Neural cell (in vitro differentiated cells): Measurements from ENCODE around the gene KCNIP3. TPM values are rescaled to one million over a fixed set of nuclear protein-coding genes. Genes with fewer than 3 reads are reported as not detected.

Experiments
- H2AFZ ChIP-seq: fragments of 200-600, 300-800 bp; sonication (generic), shearing (Covaris generic); 2 replicates; pipeline ENCODE4 v1.6.0; 2014; ENCODE audit warnings: low read depth, mild to moderate bottlenecking, antibody characterized with exemption, low read length, moderate library complexity
- H3F3A ChIP-seq: fragments of 200-600 bp; shearing (Covaris generic); 2 replicates; pipeline ENCODE4 v1.6.1; 2016; ENCODE audit warnings: mild to moderate bottlenecking, moderate library complexity, mixed read lengths, antibody characterized with exemption, low read length; ENCODE audit not compliant: insufficient read depth, poor library complexity, severe bottlenecking
- H3K27ac ChIP-seq: fragments of 200-600, 300-800 bp; sonication (generic), shearing (Covaris generic); 2 replicates; pipeline ENCODE4 v1.5.1; 2014; ENCODE audit warnings: mild to moderate bottlenecking, low read length, moderate library complexity
- H3K27me3 ChIP-seq: fragments of 300-800, 200-600 bp; sonication (generic), shearing (Covaris generic); 2 replicates; pipeline ENCODE4 v1.6.0; 2014; ENCODE audit warnings: mild to moderate bottlenecking, low read depth, low read length, moderate library complexity; ENCODE audit not compliant: insufficient read depth
- H3K36me3 ChIP-seq: fragments of 300-800, 200-600 bp; sonication (generic), shearing (Covaris generic); 2 replicates; pipeline ENCODE4 v1.5.1; 2014; ENCODE audit warnings: mild to moderate bottlenecking, antibody characterized with exemption, low read length, moderate library complexity; ENCODE audit not compliant: insufficient read depth
- H3K4me2 ChIP-seq: fragments of 300-800, 200-600 bp; sonication (generic), shearing (Covaris generic); 2 replicates; pipeline ENCODE4 v1.6.0; 2014; ENCODE audit warnings: mild to moderate bottlenecking, low read length
- H3K4me3 ChIP-seq: fragments of 300-800, 200-600 bp; sonication (generic), shearing (Covaris generic); 2 replicates; pipeline ENCODE4 v1.5.1; 2014; ENCODE audit warnings: mild to moderate bottlenecking, low read length, moderate library complexity
- H3K79me2 ChIP-seq: fragments of 200-600 bp; shearing (Covaris generic); replicated peaks from 2 replicates; pipeline ENCODE4 v1.6.0; 2014; ENCODE audit warnings: mild to moderate bottlenecking, low read length, moderate library complexity; ENCODE audit not compliant: insufficient read depth
- H3K9ac ChIP-seq: fragments of 300-800, 200-600 bp; sonication (generic), shearing (Covaris generic); 2 replicates; pipeline ENCODE4 v1.6.1; 2016; ENCODE audit warnings: mild to moderate bottlenecking, low read length, mixed read lengths
- H3K9me2 ChIP-seq: fragments of 200-600 bp; shearing (Covaris generic); 2 replicates; pipeline ENCODE4 v1.6.1; 2016; ENCODE audit warnings: mild to moderate bottlenecking, low read length, mixed read lengths; ENCODE audit not compliant: insufficient read depth
- H3K9me3 ChIP-seq: fragments of 200-600, 300-800 bp; sonication (generic), shearing (Covaris generic); 2 replicates; pipeline ENCODE4 v1.6.1; 2016; ENCODE audit warnings: mild to moderate bottlenecking, mixed run types, low read length, moderate library complexity, mixed read lengths
- H4K20me1 ChIP-seq: fragments of 200-600 bp; shearing (Covaris generic); 2 replicates; pipeline ENCODE4 v1.6.1; 2016; ENCODE audit warnings: mild to moderate bottlenecking, mixed run types; ENCODE audit not compliant: insufficient read depth
- CTCF ChIP-seq: fragments of 450-650 bp; IDR thresholded peaks from 2 replicates; pipeline ENCODE4 v1.5.1; 2014; ENCODE audit warnings: antibody characterized with exemption, mild to moderate bottlenecking, moderate library complexity; ENCODE audit not compliant: poor library complexity, severe bottlenecking
- EP300 ChIP-seq: fragments of 450-650 bp; conservative IDR thresholded peaks from 2 replicates; pipeline ENCODE4 v1.6.1; 2014; ENCODE audit warnings: antibody characterized with exemption, mild to moderate bottlenecking, moderate library complexity; ENCODE audit not compliant: poor library complexity, severe bottlenecking
- EZH2 ChIP-seq: fragments of 200-600, 300-800 bp; shearing (Covaris generic), sonication (generic); IDR thresholded peaks from 2 replicates; pipeline ENCODE4 v1.6.1; 2014; ENCODE audit warnings: antibody characterized with exemption, low read length, borderline replicate concordance, mild to moderate bottlenecking; ENCODE audit not compliant: insufficient read depth, poor library complexity, severe bottlenecking
- MXI1 ChIP-seq: fragments of 450-650 bp; conservative IDR thresholded peaks from 2 replicates; pipeline ENCODE4 v1.6.1; 2014; ENCODE audit warnings: antibody characterized with exemption, mild to moderate bottlenecking; ENCODE audit not compliant: poor library complexity, severe bottlenecking
- POLR2AphosphoS5 ChIP-seq: IDR thresholded peaks from 2 replicates; pipeline ENCODE4 v1.6.1; 2012
- RAD21 ChIP-seq: fragments of 450-650 bp; conservative IDR thresholded peaks from 2 replicates; pipeline ENCODE4 v1.6.1; 2014; ENCODE audit warnings: antibody characterized with exemption, mild to moderate bottlenecking, moderate library complexity
- SMC3 ChIP-seq: fragments of 450-650 bp; conservative IDR thresholded peaks from 2 replicates; pipeline ENCODE4 v1.6.1; 2014; ENCODE audit warnings: antibody characterized with exemption, mild to moderate bottlenecking, moderate library complexity; ENCODE audit not compliant: poor library complexity
- TAF1 ChIP-seq: IDR thresholded peaks from 2 replicates; pipeline ENCODE4 v1.6.1; 2012; ENCODE audit warnings: low read depth
- polyA plus RNA-seq: library from polyadenylated mRNA; depleted of rRNA; stranded (reverse); fragments of >200 nt; gene quantifications from 2 replicates; pipeline ENCODE4 v1.2.3, GENCODE V29; 2014
- TF ChIP-seq, protein P1 (sequence below): IDR thresholded peaks from 2 replicates; pipeline ENCODE4 v1.6.1; 2012; ENCODE audit warnings: borderline replicate concordance

The KCNIP3 gene
- polyA plus RNA-seq, 1 donor from 2014 or later, result not detected

DNA sequence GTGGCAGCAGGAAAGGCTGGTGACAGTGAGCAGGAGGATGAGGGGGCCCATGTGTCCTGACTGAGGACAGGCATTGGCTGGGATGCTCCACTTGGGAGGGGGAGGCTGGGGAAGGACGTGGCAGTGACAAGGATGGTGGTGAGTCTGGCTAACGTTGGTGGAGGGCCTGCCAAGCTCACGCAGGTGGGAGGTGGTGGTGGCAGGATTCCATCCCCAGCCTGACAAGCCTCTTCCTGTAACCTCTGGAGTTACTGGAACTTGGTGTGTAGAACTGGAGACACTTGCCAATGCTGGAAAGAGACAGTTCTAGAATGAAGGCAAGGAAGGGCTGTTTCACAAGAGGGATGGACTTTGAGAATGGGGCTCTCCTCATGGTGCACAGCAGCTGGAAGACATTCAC, 14.7 kb upstream of the KCNIP3 start:
- Histone ChIP-seq H3F3A (no peaks in the 10 kb centered on the region), H3K4me3 (no peak overlapping the region), H3K4me2 (no peak overlapping the region), H3K9me2 (no peaks in the 10 kb centered on the region), H3K36me3 (no peaks in the 10 kb centered on the region), H3K9me3 (peaks cover 5% of the 10 kb centered on the region), H3K27me3 (no peaks in the 10 kb centered on the region), H3K79me2 (no peaks in the 10 kb centered on the region), H4K20me1 (no peaks in the 10 kb centered on the region), H3K9ac (no peak overlapping the region), H3K27ac (no peak overlapping the region), H2AFZ (no peak overlapping the region)
- TF ChIP-seq CTCF (no peak), EP300 (no peak), SMC3 (no peak), TAF1 (no peak), EZH2 (no peak), MXI1 (no peak), RAD21 (no peak), POLR2AphosphoS5 (no peak)
- TF ChIP-seq, protein P1, sequence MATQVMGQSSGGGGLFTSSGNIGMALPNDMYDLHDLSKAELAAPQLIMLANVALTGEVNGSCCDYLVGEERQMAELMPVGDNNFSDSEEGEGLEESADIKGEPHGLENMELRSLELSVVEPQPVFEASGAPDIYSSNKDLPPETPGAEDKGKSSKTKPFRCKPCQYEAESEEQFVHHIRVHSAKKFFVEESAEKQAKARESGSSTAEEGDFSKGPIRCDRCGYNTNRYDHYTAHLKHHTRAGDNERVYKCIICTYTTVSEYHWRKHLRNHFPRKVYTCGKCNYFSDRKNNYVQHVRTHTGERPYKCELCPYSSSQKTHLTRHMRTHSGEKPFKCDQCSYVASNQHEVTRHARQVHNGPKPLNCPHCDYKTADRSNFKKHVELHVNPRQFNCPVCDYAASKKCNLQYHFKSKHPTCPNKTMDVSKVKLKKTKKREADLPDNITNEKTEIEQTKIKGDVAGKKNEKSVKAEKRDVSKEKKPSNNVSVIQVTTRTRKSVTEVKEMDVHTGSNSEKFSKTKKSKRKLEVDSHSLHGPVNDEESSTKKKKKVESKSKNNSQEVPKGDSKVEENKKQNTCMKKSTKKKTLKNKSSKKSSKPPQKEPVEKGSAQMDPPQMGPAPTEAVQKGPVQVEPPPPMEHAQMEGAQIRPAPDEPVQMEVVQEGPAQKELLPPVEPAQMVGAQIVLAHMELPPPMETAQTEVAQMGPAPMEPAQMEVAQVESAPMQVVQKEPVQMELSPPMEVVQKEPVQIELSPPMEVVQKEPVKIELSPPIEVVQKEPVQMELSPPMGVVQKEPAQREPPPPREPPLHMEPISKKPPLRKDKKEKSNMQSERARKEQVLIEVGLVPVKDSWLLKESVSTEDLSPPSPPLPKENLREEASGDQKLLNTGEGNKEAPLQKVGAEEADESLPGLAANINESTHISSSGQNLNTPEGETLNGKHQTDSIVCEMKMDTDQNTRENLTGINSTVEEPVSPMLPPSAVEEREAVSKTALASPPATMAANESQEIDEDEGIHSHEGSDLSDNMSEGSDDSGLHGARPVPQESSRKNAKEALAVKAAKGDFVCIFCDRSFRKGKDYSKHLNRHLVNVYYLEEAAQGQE, result no peak

DNA sequence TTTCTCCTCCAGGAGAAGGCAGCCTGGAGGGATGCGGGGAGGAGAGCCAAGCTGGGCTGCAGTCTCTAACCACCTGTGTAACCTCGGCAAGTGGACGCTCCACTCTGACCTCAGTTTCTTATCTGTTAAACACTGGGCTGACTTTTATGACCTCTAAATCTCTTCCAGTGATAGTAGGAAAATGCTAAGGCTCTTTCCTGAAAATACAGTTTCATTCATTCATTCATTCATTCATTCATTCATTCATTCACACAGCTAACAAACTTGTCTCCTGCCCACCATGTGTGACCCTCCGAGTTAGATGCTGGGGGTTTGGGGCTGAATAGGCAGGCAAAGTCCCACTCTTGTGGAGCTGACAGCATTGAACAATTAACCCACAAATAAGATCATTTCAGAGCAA, 13.6 kb upstream of the KCNIP3 start:
- Histone ChIP-seq H3K9me3 (peaks cover 14% of the 10 kb centered on the region), H3K4me3 (no peak overlapping the region), H3K9me2 (no peaks in the 10 kb centered on the region), H3F3A (no peaks in the 10 kb centered on the region), H2AFZ (no peak overlapping the region), H3K27ac (no peak overlapping the region), H3K27me3 (no peaks in the 10 kb centered on the region), H3K4me2 (no peak overlapping the region), H3K36me3 (no peaks in the 10 kb centered on the region), H3K9ac (no peak overlapping the region), H4K20me1 (no peaks in the 10 kb centered on the region), H3K79me2 (no peaks in the 10 kb centered on the region)
- TF ChIP-seq CTCF, result no peak
- TF ChIP-seq MXI1, result no peak
- TF ChIP-seq SMC3, result no peak
- TF ChIP-seq, protein P1, result no peak
